GM12878 (cell line): ENCODE results near the gene RIF1. TPM values are rescaled to one million over a fixed set of nuclear protein-coding genes. Genes with fewer than 3 reads are reported as not detected.

ENCODE experiments used
- ATAC-seq: fragments of 200-7000 bp; cut with Tn5 transposase; 3 replicates; pipeline ENCODE4 v1.9.1; 2020; ENCODE audit warnings: mild to moderate bottlenecking, moderate library complexity
- BruUV-seq: library from RNA; stranded (reverse); fragments of 400-500 nt; replicated peaks from 2 replicates; lab custom pipeline; 2021; lab: Mats Ljungman, UMichigan
- CTCF ChIA-PET: fragments of 300-600 bp; sonication (Branson Sonifier 250); formaldehyde crosslinking; extraction: SDS; loops from one replicate; lab custom pipeline; 2021; ENCODE audit warnings: inconsistent platforms; lab: Yijun Ruan, JAX
- POLR2A ChIA-PET: fragments of 350-600 bp; formaldehyde crosslinking; extraction: SDS; loops from one replicate; lab custom pipeline; 2021; ENCODE audit warnings: inconsistent platforms; lab: Charles Lee
- RAD21 ChIA-PET: fragments of 300-600 bp; sonication (Branson Sonifier 250); formaldehyde crosslinking; loops from one replicate; lab custom pipeline; 2023; ENCODE audit warnings: antibody characterized with exemption; ENCODE audit not compliant: unreplicated experiment; lab: Charles Lee
- SMC1A ChIA-PET: fragments of 300-600 bp; sonication (Branson Sonifier 250); formaldehyde crosslinking; loops from one replicate; lab custom pipeline; 2023; ENCODE audit not compliant: unreplicated experiment, uncharacterized antibody; lab: Charles Lee
- DNase-seq: peaks from one replicate; pipeline ENCODE4 v3.0.0-alpha.2; 2011; ENCODE audit warnings: low read depth, low spot score
- FAIRE-seq: peaks from 3 replicates; lab custom pipeline; 2011; peaks lifted over from hg19 to GRCh38; lab: Jason Lieb, UNC
- H2AFZ ChIP-seq: 2 replicates; pipeline ENCODE4 v1.6.0; 2011; ENCODE audit warnings: low read depth, low read length, control low read depth; ENCODE audit not compliant: control insufficient read depth
- H3K27ac ChIP-seq: 2 replicates; pipeline ENCODE4 v1.5.1; 2011; ENCODE audit warnings: control low read depth; ENCODE audit not compliant: control insufficient read depth, insufficient read depth
- H3K27me3 ChIP-seq, 2 experiments: replicated peaks in 1 of 2; 2 replicates each; pipeline versions ENCODE4 v1.6.0 to v1.6.1; 2011; ENCODE audit warnings: low read length in 1 of 2; ENCODE audit not compliant: control insufficient read depth in 2 of 2, insufficient read depth in 2 of 2
- H3K36me3 ChIP-seq, 2 experiments: 2 replicates each; pipeline ENCODE4 v1.5.1; 2011; ENCODE audit warnings: low read length in 1 of 2; ENCODE audit not compliant: control insufficient read depth in 2 of 2, insufficient read depth in 2 of 2
- H3K4me1 ChIP-seq: 2 replicates; pipeline ENCODE4 v1.6.1; 2011; ENCODE audit warnings: mild to moderate bottlenecking, low read length, moderate library complexity, mixed read lengths; ENCODE audit not compliant: control insufficient read depth, insufficient read depth
- H3K4me2 ChIP-seq: 2 replicates; pipeline ENCODE4 v1.6.0; 2011; ENCODE audit warnings: control low read depth; ENCODE audit not compliant: control insufficient read depth, insufficient read depth
- H3K4me3 ChIP-seq: fragments of 200-600 bp; sonication (generic); 2 replicates; pipeline ENCODE4 v1.5.1; 2016
- H3K79me2 ChIP-seq: 2 replicates; pipeline ENCODE4 v1.6.0; 2011; ENCODE audit warnings: low read length; ENCODE audit not compliant: control insufficient read depth, insufficient read depth
- H3K9ac ChIP-seq: 2 replicates; pipeline ENCODE4 v1.8.0; 2011; ENCODE audit warnings: low read length, control low read depth, mixed read lengths; ENCODE audit not compliant: control insufficient read depth, insufficient read depth
- H3K9me3 ChIP-seq: replicated peaks from 3 replicates; pipeline ENCODE4 v1.5.1; 2011; ENCODE audit warnings: mild to moderate bottlenecking, low read length; ENCODE audit not compliant: control insufficient read depth, insufficient read depth
- H4K20me1 ChIP-seq: 2 replicates; pipeline ENCODE4 v1.6.0; 2011; ENCODE audit not compliant: control insufficient read depth, insufficient read depth
- CBX3 ChIP-seq: fragments of 200-600 bp; sonication (generic); IDR thresholded peaks from 2 replicates; pipeline ENCODE4 v1.6.1; 2016; ENCODE audit warnings: low read depth, borderline replicate concordance
- CBX5 ChIP-seq: sonication (generic); IDR thresholded peaks from 2 replicates; pipeline ENCODE4 v1.6.1; 2016; ENCODE audit warnings: low read depth, moderate library complexity, mild to moderate bottlenecking, inconsistent platforms
- HDAC6 ChIP-seq: fragments of 200-600 bp; sonication (generic); IDR thresholded peaks from one replicate; pipeline ENCODE4 v1.8.0; 2017; ENCODE audit warnings: antibody characterized with exemption; ENCODE audit not compliant: unreplicated experiment
- MEF2A ChIP-seq: IDR thresholded peaks from 2 replicates; pipeline ENCODE4 v1.6.1; 2011; ENCODE audit warnings: low read depth, mild to moderate bottlenecking, low read length, moderate library complexity; ENCODE audit not compliant: insufficient read depth
- PAX5 ChIP-seq: IDR thresholded peaks from 2 replicates; pipeline ENCODE4 v1.6.1; 2011; ENCODE audit warnings: low read depth, low read length, borderline replicate concordance
- TBL1XR1 ChIP-seq: IDR thresholded peaks from 2 replicates; pipeline ENCODE4 v1.6.1; 2012; ENCODE audit warnings: low read depth, low read length, improper control_type of control experiment
- ZBED1 ChIP-seq: IDR thresholded peaks from 2 replicates; pipeline ENCODE4 v1.6.1; 2016; ENCODE audit warnings: borderline replicate concordance
- WGBS: methylation state at CpG from one replicate; pipeline ENCODE4 v1.1.6; 2016; ENCODE audit warnings: low lambda C conversion rate; ENCODE audit not compliant: insufficient replicate concordance, insufficient coverage; ENCODE audit errors: missing lambda C conversion rate; 5-methylcytosine and 5-hydroxymethylcytosine counted together
- in situ Hi-C: fragments of 300-500 bp; cut with MboI; formaldehyde crosslinking; loops from 9 replicates; pipeline ENCODE4 v1.14.3; 2018; ENCODE audit warnings: mixed read lengths
- intact Hi-C: fragments of 100-400 bp; cut with micrococcal nuclease; formaldehyde crosslinking; loops from one replicate; pipeline ENCODE4 v1.14.2; 2022; ENCODE audit not compliant: unreplicated experiment
- polyA plus RNA-seq, 11 experiments: library from polyadenylated mRNA; depleted of rRNA in 4 of 11; unstranded in 6 of 11; stranded (reverse) in 5 of 11; fragments of >200 nt; fragmentation: Nextera tagmentation in 4 of 11; fragmentation: Illumina TruSeq in 1 of 11; extraction: Ambion mirVana in 4 of 11; extraction: Trizol in 1 of 11; gene quantifications; 1 replicate in 1 of 11; 2 replicates in 10 of 11; pipeline versions ENCODE4 v1.2.1 to v1.2.3, GENCODE V29; 2011 to 2016; ENCODE audit warnings: inconsistent platforms in 2 of 11, missing spikeins in 2 of 11, low read depth in 1 of 11
- total RNA-seq, 4 experiments: library from RNA; depleted of rRNA in 3 of 4; stranded (reverse); fragments of >200 nt in 3 of 4; fragmentation: Illumina TruSeq in 1 of 4; extraction: Trizol in 1 of 4; gene quantifications; 2 replicates each; pipeline versions ENCODE4 v1.2.1 to v1.2.3, GENCODE V29; 2013 to 2021
- TF ChIP-seq, protein P1 (sequence below): fragments of 450-650 bp; IDR thresholded peaks from 2 replicates; pipeline ENCODE4 v1.6.1; 2018; ENCODE audit warnings: borderline replicate concordance, mild to moderate bottlenecking; ENCODE audit not compliant: partially characterized antibody

The RIF1 gene
- total and polyA plus RNA-seq, 10 of the 15 experiments (the other 5 are each of a cell fraction or from before 2014, with no cell fraction given): 6.3 to 63.2 (median 34.4) TPM

DNA sequence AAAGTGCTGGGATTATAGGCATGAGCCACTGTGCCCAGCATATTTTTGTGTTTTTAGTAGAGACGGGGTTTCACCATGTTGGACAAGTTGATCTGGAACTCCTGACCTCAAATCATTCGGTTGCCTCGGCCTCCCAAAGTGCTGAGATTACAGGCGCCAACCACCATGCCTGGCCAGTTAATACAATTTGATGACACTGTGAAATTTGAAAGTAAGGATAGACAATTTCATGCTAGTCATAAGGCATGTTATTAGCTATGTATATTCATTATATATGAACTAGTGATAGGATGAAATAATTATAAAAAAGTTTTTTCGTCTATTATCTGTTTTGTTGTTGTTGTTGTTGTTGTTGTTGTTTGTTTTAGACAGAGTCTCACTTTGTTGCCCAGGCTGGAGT lies 8.6 kb upstream of the RIF1 start (continued):
- TF ChIP-seq MEF2A: no peak
- TF ChIP-seq CBX5: no peak
- TF ChIP-seq, protein P1, sequence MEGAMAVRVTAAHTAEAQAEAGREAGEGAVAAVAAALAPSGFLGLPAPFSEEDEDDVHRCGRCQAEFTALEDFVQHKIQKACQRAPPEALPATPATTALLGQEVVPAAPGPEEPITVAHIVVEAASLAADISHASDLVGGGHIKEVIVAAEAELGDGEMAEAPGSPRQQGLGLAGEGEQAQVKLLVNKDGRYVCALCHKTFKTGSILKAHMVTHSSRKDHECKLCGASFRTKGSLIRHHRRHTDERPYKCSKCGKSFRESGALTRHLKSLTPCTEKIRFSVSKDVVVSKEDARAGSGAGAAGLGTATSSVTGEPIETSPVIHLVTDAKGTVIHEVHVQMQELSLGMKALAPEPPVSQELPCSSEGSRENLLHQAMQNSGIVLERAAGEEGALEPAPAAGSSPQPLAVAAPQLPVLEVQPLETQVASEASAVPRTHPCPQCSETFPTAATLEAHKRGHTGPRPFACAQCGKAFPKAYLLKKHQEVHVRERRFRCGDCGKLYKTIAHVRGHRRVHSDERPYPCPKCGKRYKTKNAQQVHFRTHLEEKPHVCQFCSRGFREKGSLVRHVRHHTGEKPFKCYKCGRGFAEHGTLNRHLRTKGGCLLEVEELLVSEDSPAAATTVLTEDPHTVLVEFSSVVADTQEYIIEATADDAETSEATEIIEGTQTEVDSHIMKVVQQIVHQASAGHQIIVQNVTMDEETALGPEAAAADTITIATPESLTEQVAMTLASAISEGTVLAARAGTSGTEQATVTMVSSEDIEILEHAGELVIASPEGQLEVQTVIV: no peak
- TF ChIP-seq HDAC6: no peak
- TF ChIP-seq, all 136 proteins: peak for 0

DNA sequence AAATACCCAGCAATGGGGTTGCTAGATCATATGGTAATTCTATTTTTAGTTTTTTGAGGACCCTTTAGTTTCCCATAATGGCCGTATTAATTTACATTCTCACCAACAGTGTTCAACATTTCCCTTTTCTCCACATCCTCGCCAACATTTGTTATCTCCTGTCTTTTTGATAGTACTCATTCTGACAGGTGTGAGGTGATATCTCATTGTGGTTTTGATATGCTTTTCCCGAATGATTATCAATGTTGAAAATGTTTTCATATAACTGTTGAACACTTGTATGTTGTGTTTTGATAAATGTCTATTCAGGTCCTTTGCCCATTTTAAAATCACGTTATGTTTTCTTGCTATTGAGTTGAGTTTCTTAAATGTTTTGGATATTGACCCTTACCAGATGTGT lies 5.8 kb upstream of the RIF1 start:
- intact Hi-C loops: no loop called here
- H3K36me3 ChIP-seq: no peaks in the 10 kb centered on the region
- H3K9ac ChIP-seq: no peak overlapping the region
- ChIA-PET RAD21 (no interaction called here), POLR2A (no interaction called here), SMC1A (interaction anchor here (0.8 kb wide), 1 partner anchor 13 kb away, joined by 3 read pairs; no protein-coding TSS in a partner anchor), CTCF (no interaction called here)
- WGBS: 54% methylated on average over 4 of the region's 4 CpGs
- ATAC-seq (no peak), DNase-seq (no peak), FAIRE-seq (no peak)
- no peak overlapping the region for H3K27ac ChIP-seq
- H3K79me2 ChIP-seq: no peaks in the 10 kb centered on the region
- in situ Hi-C loops: loop anchor here (25.0 kb wide), 2 partner anchors 117 to 1817 kb away; partner anchors contain the start of genes MMADHC and NMI
- H4K20me1 ChIP-seq: no peaks in the 10 kb centered on the region
- H2AFZ ChIP-seq: no peak overlapping the region
- H3K9me3 ChIP-seq: no peaks in the 10 kb centered on the region
- no peaks in the 10 kb centered on the region; a peak in 1 of 4 replicates for H3K27me3 ChIP-seq
- no peak for TF ChIP-seq TBL1XR1
- TF ChIP-seq PAX5: no peak
- no peak for TF ChIP-seq CBX3
- TF ChIP-seq ZBED1: no peak
- no TSS peak for BruUV-seq
- no peaks in the 10 kb centered on the region for H3K4me1 ChIP-seq
- no peak overlapping the region for H3K4me3 ChIP-seq
- H3K4me2 ChIP-seq: no peak overlapping the region
